G401 (cell line): Measurements from ENCODE around the gene KRTAP10-3. TPM values are rescaled to one million over a fixed set of nuclear protein-coding genes. Genes with fewer than 3 reads are reported as not detected.

Experiments
- DNase-seq: peaks from one replicate; pipeline ENCODE4 v3.0.0-alpha.2; 2015; ENCODE audit warnings: low spot score
- in situ Hi-C: cut with HindIII; loops from 2 replicates; pipeline ENCODE4 v1.10.0; 2016; ENCODE audit warnings: low sequenced_read_pairs, mixed read lengths
- total RNA-seq: library from RNA; depleted of rRNA; stranded (reverse); fragments of >200 nt; shearing (Covaris generic); gene quantifications from 2 replicates; pipeline ENCODE4 v1.2.3, GENCODE V29; 2014; rRNA removed

The KRTAP10-3 gene
- total RNA-seq, 1 experiment from 2014 or later: not detected

DNA sequence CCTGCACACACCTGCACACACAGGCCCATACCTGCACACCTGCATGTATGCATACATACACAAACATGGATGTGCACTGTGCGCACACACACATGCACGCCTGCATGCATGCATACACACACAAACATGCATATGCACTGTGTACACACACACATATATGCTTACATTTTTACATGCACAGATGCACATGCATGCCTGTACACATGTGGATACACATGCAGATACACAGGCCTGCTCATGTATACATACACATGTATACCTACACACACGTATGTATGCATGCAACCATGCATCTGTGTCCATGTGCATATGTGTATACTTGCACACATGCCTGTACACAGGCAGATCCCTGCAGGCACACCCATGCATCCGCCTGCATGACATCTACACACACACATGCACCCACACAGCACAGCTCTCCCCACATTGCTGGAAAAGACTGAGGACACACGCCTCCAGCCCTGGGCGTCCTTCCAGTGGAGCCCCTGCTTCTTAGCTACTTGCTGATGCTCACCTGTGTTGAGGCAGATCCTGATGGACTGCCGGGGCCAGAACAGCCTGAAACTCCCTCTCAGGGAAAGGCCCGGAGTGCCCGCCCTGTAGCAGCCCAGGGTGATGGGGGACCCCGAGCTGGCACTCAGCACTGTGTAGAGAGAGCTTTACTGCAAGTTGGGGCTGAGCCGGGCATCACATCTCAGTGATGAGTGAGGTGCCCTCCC is 47.2 kb downstream of the KRTAP10-3 start:
- no peak for DNase-seq

GRCh38 chr21:44510508-44511218 is 47.9 kb downstream of the KRTAP10-3 start:
- in situ Hi-C loops: no loop called here
- peak; percentile 20 for DNase-seq

More for the DNA sequence above, 47.2 kb downstream of the KRTAP10-3 start:
- in situ Hi-C loops: no loop called here

DNA sequence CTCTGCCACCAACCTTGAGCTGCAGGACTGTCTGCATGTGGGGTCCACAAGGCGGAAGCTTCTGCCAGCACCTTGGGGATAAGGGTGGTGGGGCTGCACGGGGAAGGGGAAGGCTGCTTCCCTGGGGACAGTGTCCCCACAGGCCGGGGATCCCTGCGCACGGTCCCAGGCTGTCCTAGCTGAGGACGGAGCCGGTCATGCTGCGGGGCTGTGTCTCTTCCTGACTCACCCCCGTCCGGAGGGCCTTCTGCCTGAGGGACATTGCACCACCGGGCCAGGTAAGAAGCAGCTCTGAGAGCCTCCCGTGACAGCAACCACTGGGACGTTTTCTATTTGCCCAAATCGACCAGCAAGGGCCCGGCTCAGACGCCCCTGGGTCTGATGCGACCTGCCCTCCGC is 48.5 kb downstream of the KRTAP10-3 start:
- in situ Hi-C loops: no loop called here
- DNase-seq: no peak

DNA sequence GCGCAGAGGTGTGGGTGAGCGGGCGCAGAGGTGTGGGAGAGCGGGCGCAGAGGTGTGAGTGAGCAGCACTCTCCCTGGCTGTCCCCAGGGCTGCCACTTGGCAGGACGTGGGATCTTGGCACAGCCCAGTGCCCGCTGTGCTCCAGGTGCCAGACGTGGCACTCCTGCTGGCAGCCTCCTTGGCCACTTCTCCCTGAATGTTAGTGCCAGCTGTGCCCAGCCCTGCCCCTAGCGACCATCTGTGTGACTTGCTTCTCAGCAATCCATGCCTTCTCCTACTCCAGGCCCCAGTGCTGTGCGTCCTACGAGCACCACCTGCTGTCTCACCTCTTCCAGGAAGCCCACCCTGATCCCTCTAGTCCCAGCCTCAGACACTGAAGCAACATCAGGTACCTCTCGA is 49.1 kb downstream of the KRTAP10-3 start:
- DNase-seq: peak; percentile 34
- in situ Hi-C loops: no loop called here

DNA sequence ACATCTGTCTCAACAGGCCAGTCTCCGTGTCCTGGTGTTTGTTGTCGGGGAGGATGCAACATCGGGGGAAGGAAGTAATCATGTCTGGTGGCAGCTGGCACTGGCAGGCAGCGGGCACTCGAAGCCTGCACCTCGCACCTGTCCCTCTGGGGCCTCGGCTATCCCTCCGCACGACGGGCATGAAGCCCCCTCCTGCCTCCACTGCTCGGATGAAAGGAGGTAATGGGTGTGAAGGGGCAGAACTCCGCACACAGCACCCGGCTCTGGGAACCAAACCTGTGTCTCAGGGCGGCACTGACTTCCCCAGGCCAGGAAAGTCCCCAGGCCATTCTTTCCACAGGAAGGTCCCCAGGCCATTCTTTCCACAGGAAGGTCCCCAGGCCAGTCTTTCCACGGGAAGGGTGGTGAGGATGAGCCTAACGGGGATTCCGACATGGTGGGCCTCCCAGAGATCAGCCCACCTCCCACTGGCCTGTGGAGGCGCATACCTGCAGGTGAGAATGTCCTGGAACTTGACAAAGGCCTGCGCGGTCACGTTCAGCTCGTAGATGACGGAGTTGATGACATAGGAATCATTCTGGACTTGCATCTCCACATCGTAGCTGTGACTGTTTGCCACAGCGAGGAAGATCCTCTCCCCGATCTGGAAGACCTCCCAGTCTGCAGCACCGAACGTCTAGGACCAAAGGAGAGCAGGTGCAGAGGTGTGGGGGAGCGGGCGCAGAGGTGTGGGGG is 49.7 kb downstream of the KRTAP10-3 start:
- in situ Hi-C loops: no loop called here
- DNase-seq: no peak

DNA sequence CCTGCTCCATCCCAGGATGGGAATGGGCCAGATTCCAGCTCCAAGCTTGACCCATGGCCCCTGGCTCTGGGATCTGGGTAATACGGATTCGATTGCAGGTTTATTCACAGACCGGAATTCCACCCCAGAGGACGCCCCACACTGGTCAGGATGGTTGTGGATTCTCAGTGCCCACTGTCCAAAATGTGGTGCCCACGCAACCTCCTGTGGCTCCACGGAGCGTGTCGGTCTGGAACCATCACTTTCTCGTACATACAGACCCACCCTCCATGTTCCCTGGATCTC is 50.2 kb downstream of the KRTAP10-3 start:
- no peak for DNase-seq
- in situ Hi-C loops: no loop called here

Other genes with a start within 250 kb of the KRTAP10-3 start
- 19.2 and 31.9 TPM in 2 replicates for gene CFAP410, start 219.4 kb downstream of the KRTAP10-3 start, total RNA-seq
- gene TRPM2, start 205.2 kb downstream of the KRTAP10-3 start, total RNA-seq: 0.12 TPM in 1 of 2 replicates, not detected in the other
- gene LRRC3, start 103.3 kb downstream of the KRTAP10-3 start, total RNA-seq: 0.55 and 2.3 TPM in 2 replicates
- not detected in 2 replicates for gene KRTAP10-1, start 18.6 kb downstream of the KRTAP10-3 start, total RNA-seq
- not detected in 2 replicates for gene KRTAP10-2, start 7.3 kb downstream of the KRTAP10-3 start, total RNA-seq
- gene KRTAP10-4, start 14.9 kb upstream of the KRTAP10-3 start, total RNA-seq: not detected in 2 replicates
- not detected in 2 replicates for gene KRTAP10-5, start 21.8 kb upstream of the KRTAP10-3 start, total RNA-seq
- not detected in 2 replicates for gene KRTAP10-6, start 33.7 kb upstream of the KRTAP10-3 start, total RNA-seq
- gene KRTAP10-7, start 41.8 kb upstream of the KRTAP10-3 start, total RNA-seq: not detected in 2 replicates
- not detected in 2 replicates for gene KRTAP10-8, start 53.3 kb upstream of the KRTAP10-3 start, total RNA-seq
- gene KRTAP10-9, start 68.3 kb upstream of the KRTAP10-3 start, total RNA-seq: not detected in 2 replicates
- not detected in 2 replicates for gene KRTAP10-10, start 78.6 kb upstream of the KRTAP10-3 start, total RNA-seq
- gene KRTAP10-11, start 87.6 kb upstream of the KRTAP10-3 start, total RNA-seq: not detected in 2 replicates
- gene KRTAP12-4, start 95.9 kb upstream of the KRTAP10-3 start, total RNA-seq: not detected in 2 replicates
- not detected in 2 replicates for gene KRTAP12-3, start 99.1 kb upstream of the KRTAP10-3 start, total RNA-seq
- gene KRTAP12-2, start 108.1 kb upstream of the KRTAP10-3 start, total RNA-seq: not detected in 2 replicates
- gene KRTAP12-1, start 123.4 kb upstream of the KRTAP10-3 start, total RNA-seq: not detected in 2 replicates
- gene KRTAP10-12, start 138.4 kb upstream of the KRTAP10-3 start, total RNA-seq: not detected in 2 replicates
- not detected in 2 replicates for gene TSPEAR, start 152.8 kb upstream of the KRTAP10-3 start, total RNA-seq
- gene UBE2G2, start 243.0 kb upstream of the KRTAP10-3 start, total RNA-seq: 55.2 and 61.8 TPM in 2 replicates